Measurements from ENCODE around the gene JAZF1.
A peak's percentile ranks its signal among the peaks of the same experiment; 100 is the strongest.

JAZF1 gene

GRCh38 chr7:28160551-28160991 is 20.0 kb downstream of the JAZF1 start:
- H3K4me3 ChIP-seq (ENCODE audit: low read depth, low read length), result no peak overlapping the region
- TF ChIP-seq, protein P1, sequence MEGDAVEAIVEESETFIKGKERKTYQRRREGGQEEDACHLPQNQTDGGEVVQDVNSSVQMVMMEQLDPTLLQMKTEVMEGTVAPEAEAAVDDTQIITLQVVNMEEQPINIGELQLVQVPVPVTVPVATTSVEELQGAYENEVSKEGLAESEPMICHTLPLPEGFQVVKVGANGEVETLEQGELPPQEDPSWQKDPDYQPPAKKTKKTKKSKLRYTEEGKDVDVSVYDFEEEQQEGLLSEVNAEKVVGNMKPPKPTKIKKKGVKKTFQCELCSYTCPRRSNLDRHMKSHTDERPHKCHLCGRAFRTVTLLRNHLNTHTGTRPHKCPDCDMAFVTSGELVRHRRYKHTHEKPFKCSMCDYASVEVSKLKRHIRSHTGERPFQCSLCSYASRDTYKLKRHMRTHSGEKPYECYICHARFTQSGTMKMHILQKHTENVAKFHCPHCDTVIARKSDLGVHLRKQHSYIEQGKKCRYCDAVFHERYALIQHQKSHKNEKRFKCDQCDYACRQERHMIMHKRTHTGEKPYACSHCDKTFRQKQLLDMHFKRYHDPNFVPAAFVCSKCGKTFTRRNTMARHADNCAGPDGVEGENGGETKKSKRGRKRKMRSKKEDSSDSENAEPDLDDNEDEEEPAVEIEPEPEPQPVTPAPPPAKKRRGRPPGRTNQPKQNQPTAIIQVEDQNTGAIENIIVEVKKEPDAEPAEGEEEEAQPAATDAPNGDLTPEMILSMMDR (conservative IDR thresholded peaks at IDR 0.05; ENCODE audit: low read depth, low read length), result no peak
- peak; percentile 81 for DNase-seq (ENCODE audit: low read depth)

DNA sequence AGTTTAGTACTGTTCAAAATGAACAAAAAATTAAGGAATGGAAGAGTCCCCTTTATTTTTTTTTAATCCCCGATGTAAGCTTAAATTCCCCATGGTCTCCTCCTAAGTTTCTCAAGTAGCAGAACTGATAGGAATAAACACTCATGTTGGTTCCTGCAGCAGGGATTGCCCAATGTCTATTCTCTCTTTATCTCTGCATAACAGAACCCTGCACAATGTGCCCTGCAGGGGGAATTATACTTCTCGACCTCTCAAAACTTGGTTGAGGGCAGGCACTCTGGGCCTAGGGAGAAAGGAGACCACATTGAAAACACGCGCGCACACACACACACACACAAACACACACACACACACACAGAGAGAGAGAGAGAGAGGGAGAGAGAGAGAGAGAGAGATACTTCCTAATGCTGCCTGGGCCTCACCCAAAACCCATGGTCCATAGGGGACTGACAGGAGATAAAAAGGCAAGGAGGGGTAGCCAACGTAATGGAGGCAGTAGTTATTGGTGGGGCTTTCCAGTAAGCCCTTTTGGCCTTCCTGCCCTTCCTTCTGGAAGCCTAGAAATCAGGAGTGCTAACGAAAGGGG is 22.7 kb downstream of the JAZF1 start:
- TF ChIP-seq, protein P1 (conservative IDR thresholded peaks at IDR 0.05; ENCODE audit: low read depth, low read length), result peak; percentile 4
- no peak for DNase-seq (ENCODE audit: low read depth)
- no peak overlapping the region for H3K4me3 ChIP-seq (ENCODE audit: low read depth, low read length)

DNA sequence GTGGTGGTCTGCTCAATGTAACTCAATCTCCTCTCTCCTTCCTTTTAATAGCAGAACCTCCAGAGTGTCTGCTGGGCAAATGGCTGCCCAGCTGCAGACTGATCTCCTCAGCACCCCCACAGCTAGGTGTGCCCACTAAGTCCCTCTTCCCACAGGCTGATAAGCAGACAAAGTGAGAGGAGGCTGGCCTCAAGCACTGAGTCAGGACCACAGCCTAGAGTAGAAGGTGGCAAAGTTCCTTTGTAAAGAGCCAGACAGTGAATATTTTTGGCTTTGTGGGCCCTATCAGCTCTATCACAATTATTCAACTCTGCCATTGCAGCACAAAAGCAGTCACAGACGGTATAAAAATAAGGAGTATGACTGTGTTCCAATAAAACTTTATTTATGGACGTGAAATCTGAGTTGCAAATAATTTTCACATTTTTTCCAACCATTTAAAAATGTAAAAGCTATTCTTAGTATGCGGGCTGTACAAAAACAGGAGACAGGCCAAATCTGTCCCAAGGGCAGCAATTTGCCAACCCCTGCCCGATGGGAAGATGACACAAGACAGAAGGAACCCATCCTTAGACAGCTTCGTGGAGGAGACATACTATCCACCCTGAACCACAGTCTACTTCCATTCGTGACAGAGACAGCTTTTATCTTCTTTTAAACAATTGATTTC is 23.4 kb downstream of the JAZF1 start:
- TF ChIP-seq, protein P1 (conservative IDR thresholded peaks at IDR 0.05; ENCODE audit: low read depth, low read length), result no peak
- no peak overlapping the region for H3K4me3 ChIP-seq (ENCODE audit: low read depth, low read length)
- no peak for DNase-seq (ENCODE audit: low read depth)

GRCh38 chr7:28156401-28156800 is 24.2 kb downstream of the JAZF1 start:
- TF ChIP-seq, protein P1 (conservative IDR thresholded peaks at IDR 0.05; ENCODE audit: low read depth, low read length), result no peak
- no peak overlapping the region for H3K4me3 ChIP-seq (ENCODE audit: low read depth, low read length)
- DNase-seq (ENCODE audit: low read depth), result no peak

- TF ChIP-seq, protein P1 (conservative IDR thresholded peaks at IDR 0.05; ENCODE audit: low read depth, low read length), result no peak
- H3K4me3 ChIP-seq (ENCODE audit: low read depth, low read length), result no peak overlapping the region
- peak; percentile 79 for DNase-seq (ENCODE audit: low read depth)
Measured at GRCh38 chr7:28155964-28156363, 24.6 kb downstream of the JAZF1 start.

- no peak for DNase-seq (ENCODE audit: low read depth)
- H3K4me3 ChIP-seq (ENCODE audit: low read depth, low read length), result no peak overlapping the region
- TF ChIP-seq, protein P1 (conservative IDR thresholded peaks at IDR 0.05; ENCODE audit: low read depth, low read length), result no peak
Measured at GRCh38 chr7:28155019-28155660, 25.5 kb downstream of the JAZF1 start.

All from choroid plexus epithelial cell (primary cell).